ENCODE measurements around the gene BTBD10. TPM values are rescaled to one million over a fixed set of nuclear protein-coding genes. Genes with fewer than 3 reads are reported as not detected.

BTBD10 gene
- total RNA-seq, result 75.8 and 83.9 TPM in 2 replicates
- 37.6 and 40.2 TPM in 2 replicates for polyA plus RNA-seq
- polyA plus RNA-seq (2012), result 22.5 and 25.7 TPM in 2 replicates
- 17.5 and 24.5 TPM in 2 replicates for polyA minus RNA-seq (ENCODE audit: low replicate concordance)

DNA sequence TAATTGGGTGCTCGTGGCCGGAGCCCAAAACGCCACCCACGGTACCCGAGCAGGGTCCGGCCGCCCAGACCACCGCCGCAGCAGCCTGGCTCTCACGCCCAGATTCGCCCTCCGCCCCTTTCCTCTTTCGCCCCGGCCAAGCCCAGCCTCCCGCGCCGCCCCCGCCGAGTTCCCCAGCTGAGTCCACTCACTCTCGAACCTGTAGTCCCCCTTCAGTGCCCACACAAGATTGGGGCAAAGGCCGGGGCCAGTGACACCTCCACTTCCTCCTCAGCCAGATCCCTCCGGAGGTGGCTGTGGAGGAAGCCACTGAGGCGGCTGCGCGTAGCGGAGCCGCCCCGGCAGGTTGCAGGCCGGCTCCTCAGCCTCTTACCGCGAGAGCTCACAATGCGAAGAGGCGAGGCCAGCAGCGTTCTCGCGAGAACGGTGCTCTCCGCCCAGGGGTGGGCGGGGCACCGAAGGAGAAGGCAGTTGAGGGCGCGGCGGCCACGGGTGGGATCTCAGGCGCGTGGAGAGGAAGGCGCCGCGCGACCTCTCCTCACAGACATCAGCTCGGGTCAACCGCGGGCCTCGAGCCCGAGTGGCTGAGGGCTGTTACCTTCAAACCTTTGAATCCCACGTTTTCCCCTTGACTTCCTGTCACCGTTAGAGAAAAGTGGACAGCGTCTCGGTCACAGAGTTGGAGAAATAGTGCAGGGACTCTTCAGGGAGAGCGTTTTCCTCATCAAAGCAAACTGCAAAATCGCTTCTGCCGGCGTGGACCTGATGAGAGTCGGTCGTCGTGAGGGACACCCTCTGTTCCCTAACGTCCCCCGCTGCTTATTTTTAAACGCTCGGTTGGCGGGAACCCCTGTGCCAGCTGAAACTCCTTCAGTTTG, at the start of gene BTBD10:
Gene BTBD10, minus strand, starts transcription at position 322 of the 878 bp plus-strand sequence. CDS start 18,098 bp downstream, outside the sequence.
- H3K79me2 ChIP-seq (ENCODE audit: control insufficient read depth, insufficient read depth, low read length), result peaks cover 40% of the 10 kb centered on the region
- H3K4me2 ChIP-seq (ENCODE audit: extremely low read depth, insufficient read depth, low read length), result peak within 1 kb of the TSS; percentile 96
- H3K4me3 ChIP-seq (replicated peaks in 1 of 4; ENCODE audit: control extremely low read depth in 1 of 4, insufficient read depth in 1 of 4, low read depth in 3 of 4, low read length in 4 of 4), result peak within 1 kb of the TSS; percentile 82 to 98 (median 90)
- peak; percentile 89 to 94 for DNase-seq (ENCODE audit: low read depth in 2 of 2)
- H3K4me1 ChIP-seq (ENCODE audit: control insufficient read depth, extremely low read depth, insufficient read depth, low read length), result no peaks in the 10 kb centered on the region
- H3K9ac ChIP-seq (ENCODE audit: insufficient read depth, low read length), result peak within 1 kb of the TSS; percentile 63
- H3K9me3 ChIP-seq (ENCODE audit: control insufficient read depth, insufficient read depth, low read depth, low read length), result no peaks in the 10 kb centered on the region
- peak within 1 kb of the TSS; percentile 72 for H3K27ac ChIP-seq (ENCODE audit: insufficient read depth, low read length)
- H2AFZ ChIP-seq (ENCODE audit: low read length), result peak within 1 kb of the TSS; percentile 79
- no peaks in the 10 kb centered on the region for H4K20me1 ChIP-seq (ENCODE audit: control insufficient read depth, extremely low read depth, insufficient read depth, low read length)
- TF ChIP-seq, protein P1, sequence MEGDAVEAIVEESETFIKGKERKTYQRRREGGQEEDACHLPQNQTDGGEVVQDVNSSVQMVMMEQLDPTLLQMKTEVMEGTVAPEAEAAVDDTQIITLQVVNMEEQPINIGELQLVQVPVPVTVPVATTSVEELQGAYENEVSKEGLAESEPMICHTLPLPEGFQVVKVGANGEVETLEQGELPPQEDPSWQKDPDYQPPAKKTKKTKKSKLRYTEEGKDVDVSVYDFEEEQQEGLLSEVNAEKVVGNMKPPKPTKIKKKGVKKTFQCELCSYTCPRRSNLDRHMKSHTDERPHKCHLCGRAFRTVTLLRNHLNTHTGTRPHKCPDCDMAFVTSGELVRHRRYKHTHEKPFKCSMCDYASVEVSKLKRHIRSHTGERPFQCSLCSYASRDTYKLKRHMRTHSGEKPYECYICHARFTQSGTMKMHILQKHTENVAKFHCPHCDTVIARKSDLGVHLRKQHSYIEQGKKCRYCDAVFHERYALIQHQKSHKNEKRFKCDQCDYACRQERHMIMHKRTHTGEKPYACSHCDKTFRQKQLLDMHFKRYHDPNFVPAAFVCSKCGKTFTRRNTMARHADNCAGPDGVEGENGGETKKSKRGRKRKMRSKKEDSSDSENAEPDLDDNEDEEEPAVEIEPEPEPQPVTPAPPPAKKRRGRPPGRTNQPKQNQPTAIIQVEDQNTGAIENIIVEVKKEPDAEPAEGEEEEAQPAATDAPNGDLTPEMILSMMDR (conservative IDR thresholded peaks at IDR 0.05 in 1 of 2, IDR thresholded peaks at IDR 0.05 in 1 of 2; ENCODE audit: low read depth in 1 of 2, low read length in 2 of 2), result no peak
- TF ChIP-seq EZH2 (IDR thresholded peaks at IDR 0.05; ENCODE audit: low read length, missing control alignments), result no peak
- H3K27me3 ChIP-seq (ENCODE audit: control insufficient read depth, insufficient read depth, low read length), result no peaks in the 10 kb centered on the region
- no peaks in the 10 kb centered on the region for H3K36me3 ChIP-seq (ENCODE audit: control insufficient read depth, insufficient read depth, low read length)

DNA sequence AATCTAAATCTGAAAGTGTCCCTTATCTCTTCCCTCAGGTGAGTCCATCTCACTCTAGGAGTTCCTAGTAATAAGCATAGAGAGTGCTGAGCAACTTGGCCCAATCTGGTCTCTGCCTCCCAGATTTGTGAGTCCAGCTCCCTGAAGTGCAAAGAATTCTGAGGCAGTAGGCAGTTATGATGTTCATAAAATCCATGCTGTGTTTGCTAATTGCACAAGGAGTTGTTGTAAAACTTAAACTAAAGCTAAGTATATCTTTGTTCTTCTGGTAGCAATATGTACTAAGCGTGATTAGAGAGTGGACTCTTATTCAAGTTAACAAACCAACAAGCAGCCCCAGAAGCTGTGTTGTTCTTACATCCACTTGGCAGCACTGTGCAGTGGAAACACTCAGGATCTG, 40.4 kb upstream of the BTBD10 start:
- no peaks in the 10 kb centered on the region for H3K36me3 ChIP-seq (ENCODE audit: control insufficient read depth, insufficient read depth, low read length)
- no peak overlapping the region for H2AFZ ChIP-seq (ENCODE audit: low read length)
- H3K4me2 ChIP-seq (ENCODE audit: extremely low read depth, insufficient read depth, low read length), result no peak overlapping the region
- DNase-seq (ENCODE audit: low read depth in 2 of 2), result no peak
- H3K27ac ChIP-seq (ENCODE audit: insufficient read depth, low read length), result no peak overlapping the region
- no peaks in the 10 kb centered on the region for H3K9me3 ChIP-seq (ENCODE audit: control insufficient read depth, insufficient read depth, low read depth, low read length)
- no peak overlapping the region for H3K9ac ChIP-seq (ENCODE audit: insufficient read depth, low read length)
- H3K79me2 ChIP-seq (ENCODE audit: control insufficient read depth, insufficient read depth, low read length), result no peaks in the 10 kb centered on the region
- H3K4me3 ChIP-seq (replicated peaks in 1 of 4; ENCODE audit: control extremely low read depth in 1 of 4, insufficient read depth in 1 of 4, low read depth in 3 of 4, low read length in 4 of 4), result no peak overlapping the region
- H3K4me1 ChIP-seq (ENCODE audit: control insufficient read depth, extremely low read depth, insufficient read depth, low read length), result no peaks in the 10 kb centered on the region
- no peaks in the 10 kb centered on the region for H4K20me1 ChIP-seq (ENCODE audit: control insufficient read depth, extremely low read depth, insufficient read depth, low read length)
- H3K27me3 ChIP-seq (ENCODE audit: control insufficient read depth, insufficient read depth, low read length), result no peaks in the 10 kb centered on the region
- TF ChIP-seq EZH2 (IDR thresholded peaks at IDR 0.05; ENCODE audit: low read length, missing control alignments), result no peak
- TF ChIP-seq, protein P1 (conservative IDR thresholded peaks at IDR 0.05 in 1 of 2, IDR thresholded peaks at IDR 0.05 in 1 of 2; ENCODE audit: low read depth in 1 of 2, low read length in 2 of 2), result no peak

DNA sequence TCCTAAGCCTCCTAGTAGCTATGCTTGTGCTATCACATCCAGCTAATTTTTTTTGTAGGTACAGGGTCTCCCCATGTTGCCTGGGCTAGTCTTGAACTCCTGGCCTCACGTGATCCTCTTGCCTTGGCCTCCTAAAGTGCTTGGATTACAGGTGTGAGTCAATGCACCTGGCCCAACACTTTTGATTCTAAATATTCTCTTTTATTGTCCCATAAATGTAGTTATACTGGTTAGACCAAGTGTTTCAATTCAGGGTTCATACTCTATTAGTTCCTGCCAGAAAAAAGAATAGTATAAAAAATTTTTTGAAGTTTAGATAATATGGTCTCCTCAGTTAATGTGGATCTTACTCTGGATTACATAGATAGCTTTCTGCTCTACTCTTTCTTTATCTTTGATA, 39.5 kb upstream of the BTBD10 start:
- no peak overlapping the region for H2AFZ ChIP-seq (ENCODE audit: low read length)
- H3K27ac ChIP-seq (ENCODE audit: insufficient read depth, low read length), result no peak overlapping the region
- no peaks in the 10 kb centered on the region for H3K27me3 ChIP-seq (ENCODE audit: control insufficient read depth, insufficient read depth, low read length)
- no peaks in the 10 kb centered on the region for H3K4me1 ChIP-seq (ENCODE audit: control insufficient read depth, extremely low read depth, insufficient read depth, low read length)
- no peaks in the 10 kb centered on the region for H3K36me3 ChIP-seq (ENCODE audit: control insufficient read depth, insufficient read depth, low read length)
- TF ChIP-seq EZH2 (IDR thresholded peaks at IDR 0.05; ENCODE audit: low read length, missing control alignments), result no peak
- TF ChIP-seq, protein P1 (conservative IDR thresholded peaks at IDR 0.05 in 1 of 2, IDR thresholded peaks at IDR 0.05 in 1 of 2; ENCODE audit: low read depth in 1 of 2, low read length in 2 of 2), result no peak
- H3K4me3 ChIP-seq (replicated peaks in 1 of 4; ENCODE audit: control extremely low read depth in 1 of 4, insufficient read depth in 1 of 4, low read depth in 3 of 4, low read length in 4 of 4), result no peak overlapping the region
- H3K4me2 ChIP-seq (ENCODE audit: extremely low read depth, insufficient read depth, low read length), result no peak overlapping the region
- no peak overlapping the region for H3K9ac ChIP-seq (ENCODE audit: insufficient read depth, low read length)
- H4K20me1 ChIP-seq (ENCODE audit: control insufficient read depth, extremely low read depth, insufficient read depth, low read length), result no peaks in the 10 kb centered on the region
- DNase-seq (ENCODE audit: low read depth in 2 of 2), result no peak
- no peaks in the 10 kb centered on the region for H3K9me3 ChIP-seq (ENCODE audit: control insufficient read depth, insufficient read depth, low read depth, low read length)
- no peaks in the 10 kb centered on the region for H3K79me2 ChIP-seq (ENCODE audit: control insufficient read depth, insufficient read depth, low read length)
